ENCODE data around the gene CFAP299. TPM values are rescaled to one million over a fixed set of nuclear protein-coding genes. Genes with fewer than 3 reads are reported as not detected.

Gene CFAP299
- total RNA-seq, 1 experiment from 2014 or later: not detected

GRCh38 chr4:80611678-80611979 is 276.1 kb downstream of the CFAP299 start:
- no peak for ATAC-seq
- DNase-seq (ENCODE audit: low read depth, low spot score): no peak
- no peaks in the 10 kb centered on the region for H3K9me2 ChIP-seq (ENCODE audit: insufficient read depth)
- TF ChIP-seq MAX (IDR thresholded peaks at IDR 0.05) (no peak), CTCF (IDR thresholded peaks at IDR 0.05 in 2 of 3, conservative IDR thresholded peaks at IDR 0.05 in 1 of 3; ENCODE audit: borderline replicate concordance in 1 of 3, insufficient read depth in 1 of 3, low read depth in 2 of 3, low read length in 2 of 3) (no peak), TCF7L2 (IDR thresholded peaks at IDR 0.05; ENCODE audit: borderline replicate concordance, extremely low read depth, insufficient read depth, insufficient read length) (no peak), EZH2 (IDR thresholded peaks at IDR 0.05) (no peak), REST (IDR thresholded peaks at IDR 0.05; ENCODE audit: low read depth) (no peak), ATF3 (IDR thresholded peaks at IDR 0.05) (no peak), JUND (IDR thresholded peaks at IDR 0.05) (no peak), EGR1 (IDR thresholded peaks at IDR 0.05; ENCODE audit: low read depth) (no peak), CEBPB (IDR thresholded peaks at IDR 0.05; ENCODE audit: low read depth) (no peak)
- H3K27ac ChIP-seq (ENCODE audit: low read depth, low read length): no peak overlapping the region
- intact Hi-C loops (cut with micrococcal nuclease): no loop called here
- CTCF ChIA-PET: no interaction called here
- no peak overlapping the region for H3K4me3 ChIP-seq (replicated peaks in 1 of 2; ENCODE audit: low read depth in 1 of 2, low read length in 2 of 2)
- no peaks in the 10 kb centered on the region for H3K9me3 ChIP-seq (ENCODE audit: control insufficient read depth in 1 of 2, insufficient read depth in 1 of 2, low read depth in 1 of 2, low read length in 2 of 2)
- POLR2A ChIA-PET: no interaction called here
- H3K27me3 ChIP-seq (ENCODE audit: insufficient read depth, low read length): peaks cover 28% of the 10 kb centered on the region; the same call in 1 of the 2 replicates
- H3K4me1 ChIP-seq (ENCODE audit: control insufficient read depth in 1 of 2, insufficient read depth in 2 of 2, low read length in 2 of 2): no peaks in the 10 kb centered on the region
- no TSS peak for BruUV-seq (replicated peaks)
- RAD21 ChIA-PET (ENCODE audit: low non-redundant PET in 1 of 2, low total read pairs in 2 of 2, uncharacterized antibody in 2 of 2, unreplicated experiment in 2 of 2): no interaction called here
- no peak overlapping the region for H3K4me2 ChIP-seq (ENCODE audit: low read length)
- H3K9ac ChIP-seq (ENCODE audit: low read length): no peak overlapping the region
- H4K20me1 ChIP-seq (ENCODE audit: insufficient read depth): no peaks in the 10 kb centered on the region; the same call in 1 of the 2 replicates
- no peaks in the 10 kb centered on the region for H3K36me3 ChIP-seq (ENCODE audit: control insufficient read depth in 1 of 2, insufficient read depth in 2 of 2, low read length in 2 of 2)
- H2AFZ ChIP-seq (ENCODE audit: low read depth, low read length, poor library complexity, severe bottlenecking): no peak overlapping the region
- no peaks in the 10 kb centered on the region for H3K79me2 ChIP-seq (ENCODE audit: insufficient read depth, low read length)

Measured in HCT116 (cell line).